ENCODE measurements around the gene CARD9.

- TF ChIP-seq CTCF (conservative IDR thresholded peaks at IDR 0.05 in 1 of 2, IDR thresholded peaks at IDR 0.05 in 1 of 2; ENCODE audit: low read depth in 1 of 2, low read length in 2 of 2), result no peak
- no peak for TF ChIP-seq EZH2 (IDR thresholded peaks at IDR 0.05; ENCODE audit: low read length, missing control alignments)
Observed at GRCh38 chr9:136328622-136329041, 44.8 kb downstream of the CARD9 start.

All from fibroblast of lung (primary cell).